Breast epithelium (tissue), 4 donors: Measurements from ENCODE around the gene CCDC148. TPM values are rescaled to one million over a fixed set of nuclear protein-coding genes. Genes with fewer than 3 reads are reported as not detected.

Experiments
- DNase-seq, 2 donors: peaks; one replicate each; pipeline ENCODE4 v3.0.0-alpha.2; 2019; ENCODE audit warnings: low spot score in 2 of 2
- H3K27ac ChIP-seq, 2 donors: fragments of 200-600 bp; sonication (generic) in 1 of 2; one replicate each; pipeline ENCODE4 v1.5.1; 2016 to 2019; ENCODE audit warnings: mild to moderate bottlenecking in 1 of 2
- H3K27me3 ChIP-seq, 2 donors: fragments of 200-600 bp; sonication (generic) in 1 of 2; one replicate each; pipeline versions ENCODE4 v1.5.1 to v1.6.0; 2017 to 2019; ENCODE audit warnings: control low read depth in 1 of 2, mild to moderate bottlenecking in 1 of 2
- H3K36me3 ChIP-seq: fragments of 200-600 bp; one replicate; pipeline ENCODE4 v1.5.1; 2019
- H3K4me1 ChIP-seq, 2 donors: fragments of 200-600 bp; sonication (generic); one replicate each; pipeline ENCODE4 v1.5.1; 2016 to 2019; ENCODE audit warnings: control low read depth in 1 of 2
- H3K4me3 ChIP-seq, 3 donors: fragments of 200-600 bp; sonication (generic); 1 replicate in 2 of 3; 2 replicates in 1 of 3; pipeline ENCODE4 v1.5.1; 2016 to 2019; ENCODE audit warnings: mild to moderate bottlenecking in 3 of 3, moderate library complexity in 2 of 3
- H3K9me3 ChIP-seq, 2 donors: fragments of 200-600 bp; sonication (generic) in 1 of 2; one replicate each; pipeline ENCODE4 v1.5.1; 2016 to 2019; ENCODE audit warnings: control low read depth in 1 of 2
- POLR2A ChIP-seq: fragments of 450-650 bp; IDR thresholded peaks from one replicate; pipeline ENCODE4 v1.6.1; 2016; ENCODE audit warnings: antibody characterized with exemption, mild to moderate bottlenecking, moderate library complexity
- POLR2AphosphoS5 ChIP-seq, 3 donors: sonication (generic); formaldehyde crosslinking; IDR thresholded peaks; one replicate each; pipeline ENCODE4 v1.6.1; 2017; ENCODE audit warnings: antibody characterized with exemption in 3 of 3
- intact Hi-C: fragments of 100-400 bp; cut with DNase I; formaldehyde crosslinking; loops from one replicate; pipeline ENCODE4 v1.15.1; 2023; ENCODE audit warnings: low total_unique reads
- total RNA-seq, 3 donors: library from RNA; depleted of rRNA; stranded (reverse); fragments of >200 nt; gene quantifications; one replicate each; pipeline ENCODE4 v1.1.0, GENCODE V29; 2016
- TF ChIP-seq, protein P1 (sequence below), 3 donors: fragments of 450-650 bp; IDR thresholded peaks; one replicate each; pipeline ENCODE4 v1.5.1; 2016 to 2017; ENCODE audit warnings: antibody characterized with exemption in 3 of 3, mild to moderate bottlenecking in 3 of 3, moderate library complexity in 3 of 3

CCDC148 gene
- total RNA-seq, 3 donors from 2014 or later: 1.4 to 9.8 (median 4.6) TPM

GRCh38 chr2:158214431-158214830 lies 242.1 kb downstream of the CCDC148 start:
- TF ChIP-seq POLR2AphosphoS5 (IDR thresholded peaks at IDR 0.05) (no peak), POLR2A (no peak)
- TF ChIP-seq, protein P1, sequence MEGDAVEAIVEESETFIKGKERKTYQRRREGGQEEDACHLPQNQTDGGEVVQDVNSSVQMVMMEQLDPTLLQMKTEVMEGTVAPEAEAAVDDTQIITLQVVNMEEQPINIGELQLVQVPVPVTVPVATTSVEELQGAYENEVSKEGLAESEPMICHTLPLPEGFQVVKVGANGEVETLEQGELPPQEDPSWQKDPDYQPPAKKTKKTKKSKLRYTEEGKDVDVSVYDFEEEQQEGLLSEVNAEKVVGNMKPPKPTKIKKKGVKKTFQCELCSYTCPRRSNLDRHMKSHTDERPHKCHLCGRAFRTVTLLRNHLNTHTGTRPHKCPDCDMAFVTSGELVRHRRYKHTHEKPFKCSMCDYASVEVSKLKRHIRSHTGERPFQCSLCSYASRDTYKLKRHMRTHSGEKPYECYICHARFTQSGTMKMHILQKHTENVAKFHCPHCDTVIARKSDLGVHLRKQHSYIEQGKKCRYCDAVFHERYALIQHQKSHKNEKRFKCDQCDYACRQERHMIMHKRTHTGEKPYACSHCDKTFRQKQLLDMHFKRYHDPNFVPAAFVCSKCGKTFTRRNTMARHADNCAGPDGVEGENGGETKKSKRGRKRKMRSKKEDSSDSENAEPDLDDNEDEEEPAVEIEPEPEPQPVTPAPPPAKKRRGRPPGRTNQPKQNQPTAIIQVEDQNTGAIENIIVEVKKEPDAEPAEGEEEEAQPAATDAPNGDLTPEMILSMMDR (IDR thresholded peaks at IDR 0.05): no peak
- no peaks in the 10 kb centered on the region for H3K36me3 ChIP-seq
- H3K9me3 ChIP-seq: no peaks in the 10 kb centered on the region
- H3K4me3 ChIP-seq: no peak overlapping the region
- no peak for DNase-seq
- intact Hi-C loops: no loop called here
- H3K4me1 ChIP-seq: no peaks in the 10 kb centered on the region
- no peak overlapping the region for H3K27ac ChIP-seq
- H3K27me3 ChIP-seq: no peaks in the 10 kb centered on the region

DNA sequence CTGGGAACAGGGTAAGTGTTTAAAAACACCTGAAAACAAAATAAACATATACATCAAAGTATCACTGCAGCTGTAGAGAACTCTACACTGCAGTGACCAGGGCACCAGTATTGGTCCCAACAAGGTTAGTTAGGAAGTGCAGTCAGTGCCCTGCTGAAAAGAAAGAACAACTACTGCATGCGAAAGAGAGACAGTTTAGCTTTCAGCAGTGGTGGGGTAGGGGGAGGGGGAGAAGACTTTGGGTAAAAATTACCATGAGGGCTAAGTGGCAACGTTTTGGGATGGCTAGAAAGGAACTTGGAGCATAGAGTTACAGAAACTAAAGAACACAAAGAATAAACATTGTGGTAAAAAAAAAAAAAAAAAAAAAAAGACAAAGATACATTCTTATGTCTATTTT lies 242.8 kb downstream of the CCDC148 start:
- DNase-seq: no peak
- intact Hi-C loops: no loop called here
- TF ChIP-seq POLR2AphosphoS5 (IDR thresholded peaks at IDR 0.05) (no peak), POLR2A (no peak)
- TF ChIP-seq, protein P1 (IDR thresholded peaks at IDR 0.05): no peak
- Histone ChIP-seq H3K27me3 (no peaks in the 10 kb centered on the region), H3K4me1 (no peaks in the 10 kb centered on the region), H3K27ac (no peak overlapping the region), H3K9me3 (no peaks in the 10 kb centered on the region), H3K36me3 (no peaks in the 10 kb centered on the region), H3K4me3 (no peak overlapping the region)

- Histone ChIP-seq H3K4me1 (no peaks in the 10 kb centered on the region), H3K9me3 (no peaks in the 10 kb centered on the region), H3K36me3 (no peaks in the 10 kb centered on the region), H3K27ac (no peak overlapping the region), H3K27me3 (no peaks in the 10 kb centered on the region), H3K4me3 (no peak overlapping the region)
- intact Hi-C loops: no loop called here
- TF ChIP-seq POLR2A: no peak
- TF ChIP-seq POLR2AphosphoS5 (IDR thresholded peaks at IDR 0.05): no peak
- no peak for DNase-seq
Measured at GRCh38 chr2:158212301-158212700, 244.3 kb downstream of the CCDC148 start.

DNA sequence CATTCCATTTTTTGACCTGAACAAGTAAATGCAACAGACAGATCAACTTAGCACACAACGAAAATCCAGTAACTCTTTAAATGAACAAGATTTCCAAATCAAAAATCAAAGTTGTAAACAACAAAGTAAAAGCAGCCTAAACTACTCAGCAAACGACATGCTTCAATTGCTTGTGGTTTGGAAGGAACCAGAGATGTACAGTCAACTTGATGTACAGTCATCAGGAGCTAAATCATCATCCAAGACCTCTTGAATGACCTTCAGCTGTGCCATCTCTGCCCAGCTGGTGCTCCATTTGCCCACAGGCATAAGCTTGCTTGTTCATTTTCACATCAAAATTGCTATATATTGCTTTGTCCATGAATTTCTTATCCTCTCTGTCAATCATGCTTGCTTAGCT lies 245.1 kb downstream of the CCDC148 start:
- intact Hi-C loops: no loop called here
- TF ChIP-seq POLR2A (no peak), POLR2AphosphoS5 (IDR thresholded peaks at IDR 0.05) (no peak)
- TF ChIP-seq, protein P1 (IDR thresholded peaks at IDR 0.05): no peak
- H3K36me3 ChIP-seq: no peaks in the 10 kb centered on the region
- H3K27me3 ChIP-seq: no peaks in the 10 kb centered on the region
- H3K4me1 ChIP-seq: no peaks in the 10 kb centered on the region
- no peak for DNase-seq
- no peaks in the 10 kb centered on the region for H3K9me3 ChIP-seq
- no peak overlapping the region for H3K27ac ChIP-seq
- H3K4me3 ChIP-seq: no peak overlapping the region

DNA sequence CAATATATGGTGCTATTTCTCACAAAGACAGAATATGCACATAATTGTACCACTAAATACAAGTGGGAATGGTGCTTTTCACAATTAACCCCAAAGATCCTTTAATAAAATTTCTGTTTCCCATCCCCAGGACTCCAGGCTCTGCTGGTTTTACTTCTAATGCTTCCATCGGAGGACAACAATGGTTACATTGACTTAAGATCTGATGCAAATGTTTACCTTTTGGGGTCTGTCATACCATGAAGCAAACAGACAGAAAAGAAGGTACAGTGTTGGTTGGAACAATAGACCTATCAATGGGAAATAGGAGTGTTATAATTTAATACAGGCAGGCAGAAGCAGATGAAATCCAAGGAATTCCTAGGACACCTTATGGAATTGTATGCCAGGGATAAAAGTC lies 249.2 kb downstream of the CCDC148 start:
- Histone ChIP-seq H3K4me1 (no peaks in the 10 kb centered on the region), H3K27ac (no peak overlapping the region), H3K27me3 (no peaks in the 10 kb centered on the region), H3K9me3 (no peaks in the 10 kb centered on the region), H3K36me3 (no peaks in the 10 kb centered on the region), H3K4me3 (no peak overlapping the region)
- no peak for DNase-seq
- intact Hi-C loops: no loop called here
- TF ChIP-seq, protein P1 (IDR thresholded peaks at IDR 0.05): no peak
- no peak for TF ChIP-seq POLR2A
- TF ChIP-seq POLR2AphosphoS5 (IDR thresholded peaks at IDR 0.05): no peak

GRCh38 chr2:158205215-158205614 lies 251.3 kb downstream of the CCDC148 start:
- no peaks in the 10 kb centered on the region for H3K36me3 ChIP-seq
- H3K27me3 ChIP-seq: no peaks in the 10 kb centered on the region
- H3K4me3 ChIP-seq: no peak overlapping the region
- DNase-seq: no peak
- H3K9me3 ChIP-seq: no peaks in the 10 kb centered on the region
- intact Hi-C loops: no loop called here
- TF ChIP-seq, protein P1 (IDR thresholded peaks at IDR 0.05): no peak
- TF ChIP-seq POLR2AphosphoS5 (IDR thresholded peaks at IDR 0.05) (no peak), POLR2A (no peak)
- no peaks in the 10 kb centered on the region for H3K4me1 ChIP-seq
- no peak overlapping the region for H3K27ac ChIP-seq
